Chondrocyte (in vitro differentiated cells): Measurements from ENCODE around the gene WNT3. TPM values are rescaled to one million over a fixed set of nuclear protein-coding genes. Genes with fewer than 3 reads are reported as not detected.

Source experiments
- DNase-seq: peaks from one replicate; pipeline ENCODE4 v3.0.0; 2021; ENCODE audit warnings: mixed read lengths, low spot score
- H3K27ac Mint-ChIP-seq: one replicate; pipeline ENCODE4 v1.8.0; 2021; ENCODE audit warnings: mild to moderate bottlenecking, moderate library complexity, mixed read lengths; ENCODE audit not compliant: unreplicated experiment
- H3K27me3 Mint-ChIP-seq: 2 replicates; pipeline ENCODE4 v1.8.0; 2021; ENCODE audit warnings: low read depth, mixed read lengths
- H3K36me3 Mint-ChIP-seq: 2 replicates; pipeline ENCODE4 v1.8.0; 2021; ENCODE audit warnings: low read depth, mixed read lengths
- H3K4me1 Mint-ChIP-seq: 2 replicates; pipeline ENCODE4 v1.8.0; 2021; ENCODE audit warnings: low read depth, mild to moderate bottlenecking, mixed read lengths
- H3K4me3 Mint-ChIP-seq: one replicate; pipeline ENCODE4 v1.8.0; 2021; ENCODE audit warnings: mild to moderate bottlenecking, moderate library complexity, mixed read lengths; ENCODE audit not compliant: unreplicated experiment
- H3K9me3 Mint-ChIP-seq: 2 replicates; pipeline ENCODE4 v1.8.0; 2021; ENCODE audit warnings: low read depth, mixed read lengths
- total RNA-seq: library from RNA; stranded (reverse); gene quantifications from 3 replicates; pipeline ENCODE4 v1.2.1, GENCODE V29; 2021
- TF ChIP-seq, protein P1 (sequence below): fragments of 200-600 bp; sonication (generic); IDR thresholded peaks from 2 replicates; pipeline ENCODE4 v1.5.0; 2021; ENCODE audit warnings: antibody characterized with exemption, mild to moderate bottlenecking, moderate library complexity

WNT3 gene
- total RNA-seq, 1 donor from 2014 or later = 4.9 TPM

DNA sequence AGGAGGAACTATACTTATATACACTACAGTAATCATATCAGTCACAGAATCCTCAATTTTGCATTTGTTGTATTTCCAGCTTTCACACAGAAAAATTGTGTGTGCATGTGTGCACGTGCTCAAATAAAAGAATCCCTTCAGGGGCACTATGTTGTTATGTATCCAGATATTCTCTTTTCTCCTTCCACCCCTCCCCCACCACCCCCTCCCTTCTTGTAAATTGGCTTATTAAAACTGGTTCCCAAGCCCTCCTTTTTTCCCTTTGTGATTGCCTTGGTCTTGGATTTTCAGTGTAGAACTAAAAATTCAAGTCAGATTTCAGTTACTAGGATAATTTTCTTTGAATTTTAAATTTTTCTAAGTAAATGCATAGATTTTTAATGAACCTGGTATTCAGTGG, 86.3 kb downstream of the WNT3 start:
- Mint-ChIP-seq H3K36me3 (no peaks in the 10 kb centered on the region), H3K27ac (no peak overlapping the region), H3K4me1 (peaks cover 11% of the 10 kb centered on the region), H3K4me3 (no peak overlapping the region), H3K9me3 (no peaks in the 10 kb centered on the region), H3K27me3 (no peaks in the 10 kb centered on the region)
- no peak for DNase-seq
- TF ChIP-seq, protein P1, sequence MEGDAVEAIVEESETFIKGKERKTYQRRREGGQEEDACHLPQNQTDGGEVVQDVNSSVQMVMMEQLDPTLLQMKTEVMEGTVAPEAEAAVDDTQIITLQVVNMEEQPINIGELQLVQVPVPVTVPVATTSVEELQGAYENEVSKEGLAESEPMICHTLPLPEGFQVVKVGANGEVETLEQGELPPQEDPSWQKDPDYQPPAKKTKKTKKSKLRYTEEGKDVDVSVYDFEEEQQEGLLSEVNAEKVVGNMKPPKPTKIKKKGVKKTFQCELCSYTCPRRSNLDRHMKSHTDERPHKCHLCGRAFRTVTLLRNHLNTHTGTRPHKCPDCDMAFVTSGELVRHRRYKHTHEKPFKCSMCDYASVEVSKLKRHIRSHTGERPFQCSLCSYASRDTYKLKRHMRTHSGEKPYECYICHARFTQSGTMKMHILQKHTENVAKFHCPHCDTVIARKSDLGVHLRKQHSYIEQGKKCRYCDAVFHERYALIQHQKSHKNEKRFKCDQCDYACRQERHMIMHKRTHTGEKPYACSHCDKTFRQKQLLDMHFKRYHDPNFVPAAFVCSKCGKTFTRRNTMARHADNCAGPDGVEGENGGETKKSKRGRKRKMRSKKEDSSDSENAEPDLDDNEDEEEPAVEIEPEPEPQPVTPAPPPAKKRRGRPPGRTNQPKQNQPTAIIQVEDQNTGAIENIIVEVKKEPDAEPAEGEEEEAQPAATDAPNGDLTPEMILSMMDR = no peak

DNA sequence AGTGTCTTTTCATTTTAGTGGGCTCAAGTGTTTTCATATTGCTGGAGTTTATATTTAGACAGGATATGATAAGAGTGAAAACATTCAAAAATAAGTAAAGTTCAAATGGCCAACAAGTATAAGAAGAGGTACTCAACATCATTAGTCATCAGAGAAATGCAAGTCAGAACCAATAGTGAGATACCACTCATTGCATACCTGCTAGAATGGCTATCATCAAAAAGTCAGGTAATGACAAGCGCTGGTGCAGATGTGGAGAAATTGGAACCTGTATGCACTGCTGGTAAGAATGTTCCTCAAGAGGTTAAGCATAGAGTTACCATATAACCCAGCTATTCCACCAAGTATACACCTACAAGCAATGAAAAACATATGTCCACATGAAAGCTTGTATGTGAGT, 87.8 kb downstream of the WNT3 start:
- DNase-seq = no peak
- no peak overlapping the region for H3K4me3 Mint-ChIP-seq
- H3K4me1 Mint-ChIP-seq = peaks cover 13% of the 10 kb centered on the region
- H3K9me3 Mint-ChIP-seq = no peaks in the 10 kb centered on the region
- TF ChIP-seq, protein P1 = no peak
- H3K36me3 Mint-ChIP-seq = no peaks in the 10 kb centered on the region
- H3K27ac Mint-ChIP-seq = no peak overlapping the region
- H3K27me3 Mint-ChIP-seq = no peaks in the 10 kb centered on the region

DNA sequence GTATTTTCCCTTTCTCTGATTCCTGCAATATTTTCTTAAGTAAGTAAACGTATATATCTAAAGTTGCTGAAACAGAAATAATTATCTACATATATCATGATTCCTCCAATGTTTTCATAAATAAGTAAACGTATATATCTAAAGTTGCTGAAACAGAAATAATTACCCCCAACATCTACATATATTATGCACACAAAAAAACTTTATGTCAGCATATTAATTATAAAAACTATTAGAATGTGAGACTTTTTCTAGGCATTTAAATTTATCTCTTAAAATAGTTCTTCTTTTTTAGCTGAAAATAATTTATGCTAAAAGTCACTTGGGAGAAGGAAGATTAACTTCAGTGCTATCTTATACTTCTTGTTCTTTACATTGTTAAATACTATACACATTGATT, 88.5 kb downstream of the WNT3 start:
- Mint-ChIP-seq H3K36me3 (no peaks in the 10 kb centered on the region), H3K9me3 (no peaks in the 10 kb centered on the region), H3K4me3 (no peak overlapping the region), H3K4me1 (peaks cover 13% of the 10 kb centered on the region), H3K27ac (no peak overlapping the region), H3K27me3 (no peaks in the 10 kb centered on the region)
- DNase-seq = no peak
- TF ChIP-seq, protein P1 = no peak

DNA sequence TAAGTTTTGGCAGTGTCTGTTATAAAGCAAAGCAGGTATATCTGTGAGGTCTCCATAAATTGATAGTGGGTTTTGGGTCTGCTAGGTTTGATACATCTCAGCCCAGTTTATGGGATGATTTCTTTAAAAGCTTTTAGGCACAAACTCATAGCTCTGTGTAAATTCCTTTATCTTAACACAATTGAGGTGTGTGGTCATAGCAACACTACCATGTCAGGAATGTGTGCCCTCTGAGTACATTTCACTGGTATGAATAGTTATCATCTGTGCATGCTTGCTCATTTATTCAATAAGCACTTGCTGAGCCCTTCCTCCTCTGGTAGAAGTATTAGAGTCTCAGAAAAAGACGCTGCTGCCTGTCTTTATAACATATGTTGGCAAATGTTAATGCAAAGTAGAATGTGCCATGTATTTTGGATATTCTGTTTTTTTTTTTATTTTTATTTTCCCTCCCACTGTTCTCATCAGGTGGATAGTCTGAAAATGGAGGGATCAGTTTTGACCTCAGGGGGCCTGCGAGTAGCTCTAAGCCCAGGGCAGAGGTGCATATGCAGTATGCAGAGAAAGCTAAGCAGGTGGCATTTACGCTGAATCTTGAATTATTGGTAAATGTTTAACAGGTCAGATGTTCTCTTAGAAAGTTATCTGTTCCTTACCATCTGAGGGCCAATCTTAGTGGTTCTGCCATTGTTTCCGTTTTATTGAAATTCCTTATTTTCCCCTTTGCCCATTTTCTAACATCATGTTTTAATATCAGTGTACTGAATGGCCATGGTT, 90.7 kb downstream of the WNT3 start:
- no peaks in the 10 kb centered on the region for H3K9me3 Mint-ChIP-seq
- no peaks in the 10 kb centered on the region for H3K27me3 Mint-ChIP-seq
- no peak for DNase-seq
- H3K4me3 Mint-ChIP-seq = no peak overlapping the region
- peaks cover 2% of the 10 kb centered on the region for H3K36me3 Mint-ChIP-seq
- peaks cover 13% of the 10 kb centered on the region for H3K4me1 Mint-ChIP-seq
- TF ChIP-seq, protein P1 = no peak
- peak overlapping the region; percentile 50 for H3K27ac Mint-ChIP-seq

DNA sequence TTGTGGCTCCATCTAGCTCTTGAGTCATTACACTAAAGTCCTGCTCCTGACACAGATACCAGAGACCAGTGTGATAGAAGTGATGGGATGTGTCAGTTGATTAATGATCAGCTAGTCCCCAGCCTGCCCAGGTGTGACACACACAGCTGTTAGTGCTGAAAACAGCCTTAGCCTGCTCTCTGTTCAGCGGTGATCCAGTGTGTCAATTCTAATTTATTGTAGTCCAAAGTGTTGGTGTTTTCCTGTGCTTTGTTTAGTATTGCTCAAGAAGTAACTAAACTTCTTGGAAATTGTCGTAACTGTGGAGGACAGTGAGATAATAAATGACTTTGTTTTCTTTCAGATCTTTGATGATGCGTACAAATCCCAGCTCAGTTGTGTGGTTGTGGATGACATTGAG, 92.3 kb downstream of the WNT3 start:
- Mint-ChIP-seq H3K27ac (no peak overlapping the region), H3K4me1 (peaks cover 13% of the 10 kb centered on the region), H3K36me3 (peaks cover 4% of the 10 kb centered on the region), H3K27me3 (no peaks in the 10 kb centered on the region), H3K4me3 (no peak overlapping the region), H3K9me3 (no peaks in the 10 kb centered on the region)
- TF ChIP-seq, protein P1 = no peak
- no peak for DNase-seq
